GM23248 (cell line): ENCODE results near the gene SLC3A2. TPM values are rescaled to one million over a fixed set of nuclear protein-coding genes. Genes with fewer than 3 reads are reported as not detected.
"Not testable (repeated sequence)": the region's sequence is repeated elsewhere in the genome, so short reads cannot be mapped to it uniquely, and the experiment has no call there.

Experiments used
- DNase-seq: peaks from one replicate; pipeline ENCODE4 v3.0.0-alpha.2; 2015
- H2AFZ ChIP-seq: fragments of 200-600 bp; sonication (generic); 2 replicates; pipeline ENCODE4 v1.6.1; 2016; ENCODE audit warnings: antibody characterized with exemption
- H3F3A ChIP-seq: fragments of 200-600 bp; sonication (generic); 2 replicates; pipeline ENCODE4 v1.6.1; 2016; ENCODE audit warnings: mild to moderate bottlenecking, antibody characterized with exemption, mixed run types; ENCODE audit not compliant: insufficient read depth
- H3K27ac ChIP-seq: fragments of 200-600 bp; sonication (generic); 2 replicates; pipeline ENCODE4 v1.5.1; 2016; ENCODE audit warnings: mild to moderate bottlenecking
- H3K27me3 ChIP-seq: fragments of 200-600 bp; sonication (generic); replicated peaks from 2 replicates; pipeline ENCODE4 v1.6.1; 2016; ENCODE audit warnings: mild to moderate bottlenecking; ENCODE audit not compliant: insufficient read depth
- H3K36me3 ChIP-seq: fragments of 200-600 bp; sonication (generic); 2 replicates; pipeline ENCODE4 v1.6.1; 2016; ENCODE audit warnings: low read depth, mild to moderate bottlenecking
- H3K4me1 ChIP-seq: fragments of 200-600 bp; sonication (generic); 2 replicates; pipeline ENCODE4 v1.6.1; 2016; ENCODE audit warnings: mild to moderate bottlenecking; ENCODE audit not compliant: insufficient read depth
- H3K4me2 ChIP-seq: fragments of 200-600 bp; sonication (generic); one replicate; pipeline ENCODE4 v1.6.1; 2016; ENCODE audit warnings: mild to moderate bottlenecking; ENCODE audit not compliant: unreplicated experiment
- H3K4me3 ChIP-seq: fragments of 200-600 bp; sonication (generic); 2 replicates; pipeline ENCODE4 v1.5.1; 2016; ENCODE audit warnings: mild to moderate bottlenecking
- H3K79me2 ChIP-seq: fragments of 200-600 bp; sonication (generic); 2 replicates; pipeline ENCODE4 v1.6.1; 2016; ENCODE audit warnings: mild to moderate bottlenecking; ENCODE audit not compliant: insufficient read depth
- H3K9ac ChIP-seq: fragments of 200-600 bp; sonication (generic); 2 replicates; pipeline ENCODE4 v1.6.1; 2016; ENCODE audit warnings: mild to moderate bottlenecking
- H3K9me2 ChIP-seq: fragments of 200-600 bp; sonication (generic); 2 replicates; pipeline ENCODE4 v1.6.1; 2016; ENCODE audit warnings: mixed run types, mild to moderate bottlenecking, moderate library complexity; ENCODE audit not compliant: insufficient read depth
- H3K9me3 ChIP-seq: fragments of 200-600 bp; sonication (generic); one replicate; pipeline ENCODE4 v1.6.1; 2017; ENCODE audit warnings: low read depth
- H4K20me1 ChIP-seq: fragments of 200-600 bp; sonication (generic); 2 replicates; pipeline ENCODE4 v1.6.0; 2016; ENCODE audit not compliant: insufficient read depth
- EZH2 ChIP-seq: fragments of 200-600 bp; sonication (generic); IDR thresholded peaks from 2 replicates; pipeline ENCODE4 v1.6.1; 2018; ENCODE audit warnings: antibody characterized with exemption, mild to moderate bottlenecking; ENCODE audit not compliant: insufficient read depth, poor library complexity, severe bottlenecking
- EZH2phosphoT487 ChIP-seq: fragments of 200-600 bp; sonication (generic); IDR thresholded peaks from 2 replicates; pipeline ENCODE4 v1.6.1; 2018; ENCODE audit warnings: antibody characterized with exemption, moderate library complexity, mild to moderate bottlenecking, low read depth; ENCODE audit not compliant: insufficient read depth
- WGBS, 2 experiments: methylation state at CpG; one replicate each; pipeline ENCODE4 v1.1.6; 2015 to 2017; ENCODE audit warnings: low lambda C conversion rate in 2 of 2, low coverage in 1 of 2; ENCODE audit errors: missing lambda C conversion rate in 2 of 2; 5-methylcytosine and 5-hydroxymethylcytosine counted together
- in situ Hi-C: fragments of 300-500 bp; cut with MboI; formaldehyde crosslinking; loops from 2 replicates; pipeline ENCODE4 v1.15.0; 2020
- polyA plus RNA-seq: library from polyadenylated mRNA; unstranded; fragments of >200 nt; fragmentation: Nextera tagmentation; extraction: Ambion mirVana; gene quantifications from 2 replicates; pipeline ENCODE4 v1.2.1, GENCODE V29; 2016
- small RNA-seq: library from RNA; depleted of rRNA; stranded (forward); fragments of <200 nt; gene quantifications from one replicate; pipeline ENCODE3, GENCODE V24; 2014; ENCODE audit warnings: low read depth, low replicate concordance
- total RNA-seq: library from RNA; depleted of rRNA; stranded (reverse); fragments of >200 nt; shearing (Covaris generic); gene quantifications from 2 replicates; pipeline ENCODE4 v1.2.3, GENCODE V29; 2014; rRNA removed

SLC3A2 gene
- total and polyA plus RNA-seq, 2 experiments from 2014 or later, result 301 to 310 TPM

- no peak for DNase-seq
- H3K27ac ChIP-seq, result no peak overlapping the region
- H4K20me1 ChIP-seq, result no peaks in the 10 kb centered on the region
- H3K9me3 ChIP-seq, result no peaks in the 10 kb centered on the region
- WGBS, 2 experiments, result 60 to 63% methylated on average over 4 to 5 of the region's 5 CpGs
- no peak overlapping the region for H3K9ac ChIP-seq
- in situ Hi-C loops, result no loop called here
- no peaks in the 10 kb centered on the region for H3F3A ChIP-seq
- H3K4me1 ChIP-seq, result no peaks in the 10 kb centered on the region
- no peaks in the 10 kb centered on the region for H3K36me3 ChIP-seq
- H3K27me3 ChIP-seq, result peaks cover 12% of the 10 kb centered on the region
- no peak overlapping the region for H3K4me3 ChIP-seq
- H3K4me2 ChIP-seq, result no peak overlapping the region
- H2AFZ ChIP-seq, result no peak overlapping the region
- no peaks in the 10 kb centered on the region for H3K79me2 ChIP-seq
- no peak for TF ChIP-seq EZH2phosphoT487
- TF ChIP-seq EZH2, result no peak
- H3K9me2 ChIP-seq, result no peaks in the 10 kb centered on the region
Measured at GRCh38 chr11:62933750-62934495, 53.2 kb downstream of the SLC3A2 start.

- TF ChIP-seq EZH2, result no peak
- no peak for TF ChIP-seq EZH2phosphoT487
- H3K9me3 ChIP-seq, result no peaks in the 10 kb centered on the region
- in situ Hi-C loops, result no loop called here
- no peaks in the 10 kb centered on the region for H3K9me2 ChIP-seq
- H3K27ac ChIP-seq, result no peak overlapping the region
- H3K36me3 ChIP-seq, result no peaks in the 10 kb centered on the region
- DNase-seq, result no peak
- H3K79me2 ChIP-seq, result no peaks in the 10 kb centered on the region
- no peak overlapping the region for H2AFZ ChIP-seq
- no peaks in the 10 kb centered on the region for H3K4me1 ChIP-seq
- H3K9ac ChIP-seq, result no peak overlapping the region
- H3K4me2 ChIP-seq, result no peak overlapping the region
- H3K27me3 ChIP-seq, result peaks cover 12% of the 10 kb centered on the region
- no peaks in the 10 kb centered on the region for H4K20me1 ChIP-seq
- 0 to 3% methylated on average over 1 of the region's 1 CpG for WGBS, 2 experiments
- H3F3A ChIP-seq, result no peaks in the 10 kb centered on the region
- no peak overlapping the region for H3K4me3 ChIP-seq
Measured at GRCh38 chr11:62934496-62934785, 53.7 kb downstream of the SLC3A2 start.

GRCh38 chr11:62937528-62937927 is 56.8 kb downstream of the SLC3A2 start:
- WGBS, 2 experiments, result 17 to 26% methylated on average over 2 of the region's 2 CpGs
- H3K79me2 ChIP-seq, DNase-seq, H3K27ac ChIP-seq, H3F3A ChIP-seq, H3K4me2 ChIP-seq, H3K4me1 ChIP-seq, H4K20me1 ChIP-seq, H3K9me2 ChIP-seq, H3K9me3 ChIP-seq, H3K9ac ChIP-seq, H2AFZ ChIP-seq, H3K4me3 ChIP-seq, in situ Hi-C loops, H3K36me3 ChIP-seq: not testable (repeated sequence)
- H3K27me3 ChIP-seq, result peaks cover 11% of the 10 kb centered on the region; the same call in 1 of the 2 replicates

Small RNA genes within 50 kb of the gene (small RNA-seq; reads per million reads assigned to genes)
- gene RF00099, result not detected
- not detected for gene RN7SL259P
- not detected for gene SNORD22
- gene SNORD26, result not detected
- not detected for gene SNORD27
- not detected for gene SNORD28
- 25.0 reads per million, percentile 90 among the genes with 10 or more reads in this experiment for gene SNORD30

Other genes with a start within 250 kb of the SLC3A2 start
- gene GANAB, start 234.3 kb upstream of the SLC3A2 start, total RNA-seq, result 307 and 312 TPM in 2 replicates
- 224 and 225 TPM in 2 replicates for gene GANAB, start 234.3 kb upstream of the SLC3A2 start, polyA plus RNA-seq
- 26.4 and 30.4 TPM in 2 replicates for gene INTS5, start 227.6 kb upstream of the SLC3A2 start, total RNA-seq
- gene INTS5, start 227.6 kb upstream of the SLC3A2 start, polyA plus RNA-seq, result 17.1 and 18.9 TPM in 2 replicates
- 16.6 and 24.2 TPM in 2 replicates for gene C11orf98, start 215.7 kb upstream of the SLC3A2 start, total RNA-seq
- gene C11orf98, start 215.7 kb upstream of the SLC3A2 start, polyA plus RNA-seq, result 76.8 and 77.9 TPM in 2 replicates
- gene CSKMT, start 215.6 kb upstream of the SLC3A2 start, total RNA-seq, result 5.4 and 6.1 TPM in 2 replicates
- 2.9 and 3.6 TPM in 2 replicates for gene CSKMT, start 215.6 kb upstream of the SLC3A2 start, polyA plus RNA-seq
- gene UQCC3, start 209.2 kb upstream of the SLC3A2 start, total RNA-seq, result 2.3 and 5.9 TPM in 2 replicates
- 14.5 and 15.1 TPM in 2 replicates for gene UQCC3, start 209.2 kb upstream of the SLC3A2 start, polyA plus RNA-seq
- 5.8 and 12.6 TPM in 2 replicates for gene LBHD1, start 208.6 kb upstream of the SLC3A2 start, total RNA-seq
- 3.6 and 4.3 TPM in 2 replicates for gene LBHD1, start 208.6 kb upstream of the SLC3A2 start, polyA plus RNA-seq
- 131 and 135 TPM in 2 replicates for gene UBXN1, start 201.8 kb upstream of the SLC3A2 start, total RNA-seq
- gene UBXN1, start 201.8 kb upstream of the SLC3A2 start, polyA plus RNA-seq, result 84.0 and 85.3 TPM in 2 replicates
- 6.9 and 12.3 TPM in 2 replicates for gene LRRN4CL, start 191.4 kb upstream of the SLC3A2 start, total RNA-seq
- gene LRRN4CL, start 191.4 kb upstream of the SLC3A2 start, polyA plus RNA-seq, result 2.1 and 2.3 TPM in 2 replicates
- 51.0 and 63.5 TPM in 2 replicates for gene BSCL2, start 173.5 kb upstream of the SLC3A2 start, total RNA-seq
- 74.5 and 79.0 TPM in 2 replicates for gene BSCL2, start 173.5 kb upstream of the SLC3A2 start, polyA plus RNA-seq
- gene GNG3, start 173.2 kb upstream of the SLC3A2 start, total RNA-seq, result not detected in 2 replicates
- gene GNG3, start 173.2 kb upstream of the SLC3A2 start, polyA plus RNA-seq, result 0.29 TPM in 1 of 2 replicates, not detected in the other
- 2.9 and 5.0 TPM in 2 replicates for gene HNRNPUL2, start 153.4 kb upstream of the SLC3A2 start, total RNA-seq
- 2.1 and 3.1 TPM in 2 replicates for gene HNRNPUL2, start 153.4 kb upstream of the SLC3A2 start, polyA plus RNA-seq
- gene TTC9C, start 152.4 kb upstream of the SLC3A2 start, total RNA-seq, result 28.9 and 54.6 TPM in 2 replicates
- 40.1 and 46.6 TPM in 2 replicates for gene TTC9C, start 152.4 kb upstream of the SLC3A2 start, polyA plus RNA-seq
- 6.6 and 8.0 TPM in 2 replicates for gene ZBTB3, start 126.7 kb upstream of the SLC3A2 start, total RNA-seq
- gene ZBTB3, start 126.7 kb upstream of the SLC3A2 start, polyA plus RNA-seq, result 4.9 and 5.5 TPM in 2 replicates
- gene POLR2G, start 119.3 kb upstream of the SLC3A2 start, total RNA-seq, result 61.2 and 73.3 TPM in 2 replicates
- 154 and 156 TPM in 2 replicates for gene POLR2G, start 119.3 kb upstream of the SLC3A2 start, polyA plus RNA-seq
- gene TAF6L, start 109.5 kb upstream of the SLC3A2 start, total RNA-seq, result 11.6 and 22.5 TPM in 2 replicates
- gene TAF6L, start 109.5 kb upstream of the SLC3A2 start, polyA plus RNA-seq, result 8.2 and 9.1 TPM in 2 replicates
- 73.3 and 151 TPM in 2 replicates for gene TMEM179B, start 93.5 kb upstream of the SLC3A2 start, total RNA-seq
- 140 and 150 TPM in 2 replicates for gene TMEM179B, start 93.5 kb upstream of the SLC3A2 start, polyA plus RNA-seq
- gene TMEM223, start 88.9 kb upstream of the SLC3A2 start, total RNA-seq, result 32.0 and 33.4 TPM in 2 replicates
- 31.4 and 34.2 TPM in 2 replicates for gene TMEM223, start 88.9 kb upstream of the SLC3A2 start, polyA plus RNA-seq
- gene NXF1, start 75.5 kb upstream of the SLC3A2 start, total RNA-seq, result 25.0 and 32.0 TPM in 2 replicates
- 51.1 and 53.3 TPM in 2 replicates for gene NXF1, start 75.5 kb upstream of the SLC3A2 start, polyA plus RNA-seq
- 43.9 and 45.7 TPM in 2 replicates for gene STX5, start 48.8 kb upstream of the SLC3A2 start, total RNA-seq
- 32.0 and 34.0 TPM in 2 replicates for gene STX5, start 48.8 kb upstream of the SLC3A2 start, polyA plus RNA-seq
- not detected in 2 replicates for gene TEX54, start 48.1 kb upstream of the SLC3A2 start, total RNA-seq
- 0.44 TPM in 1 of 2 replicates, not detected in the other for gene TEX54, start 48.1 kb upstream of the SLC3A2 start, polyA plus RNA-seq
- 41.4 and 50.4 TPM in 2 replicates for gene WDR74, start 41.3 kb upstream of the SLC3A2 start, total RNA-seq
- gene WDR74, start 41.3 kb upstream of the SLC3A2 start, polyA plus RNA-seq, result 33.6 and 34.3 TPM in 2 replicates
- not detected in 2 replicates for gene CHRM1, start 40.5 kb downstream of the SLC3A2 start, total RNA-seq
- gene CHRM1, start 40.5 kb downstream of the SLC3A2 start, polyA plus RNA-seq, result not detected in 2 replicates
- gene SLC22A6, start 104.1 kb downstream of the SLC3A2 start, total RNA-seq, result not detected in 2 replicates
- gene SLC22A6, start 104.1 kb downstream of the SLC3A2 start, polyA plus RNA-seq, result not detected in 2 replicates
- gene SLC22A8, start 134.9 kb downstream of the SLC3A2 start, total RNA-seq, result not detected in 2 replicates
- not detected in 2 replicates for gene SLC22A8, start 134.9 kb downstream of the SLC3A2 start, polyA plus RNA-seq